Anterior cingulate cortex (tissue), 58 donors: Measurements from ENCODE around the gene LRP1.

Experiments
- DNase-seq, 58 donors: peaks; one replicate each; lab custom pipeline; 2025; lab: John Stamatoyannopoulos, UW

The LRP1 gene

GRCh38 chr12:57093415-57094207 lies 34.7 kb upstream of the LRP1 start:
- DNase-seq = peak in 45 of 58 donors; percentile 13 to 78 (median 41)

DNA sequence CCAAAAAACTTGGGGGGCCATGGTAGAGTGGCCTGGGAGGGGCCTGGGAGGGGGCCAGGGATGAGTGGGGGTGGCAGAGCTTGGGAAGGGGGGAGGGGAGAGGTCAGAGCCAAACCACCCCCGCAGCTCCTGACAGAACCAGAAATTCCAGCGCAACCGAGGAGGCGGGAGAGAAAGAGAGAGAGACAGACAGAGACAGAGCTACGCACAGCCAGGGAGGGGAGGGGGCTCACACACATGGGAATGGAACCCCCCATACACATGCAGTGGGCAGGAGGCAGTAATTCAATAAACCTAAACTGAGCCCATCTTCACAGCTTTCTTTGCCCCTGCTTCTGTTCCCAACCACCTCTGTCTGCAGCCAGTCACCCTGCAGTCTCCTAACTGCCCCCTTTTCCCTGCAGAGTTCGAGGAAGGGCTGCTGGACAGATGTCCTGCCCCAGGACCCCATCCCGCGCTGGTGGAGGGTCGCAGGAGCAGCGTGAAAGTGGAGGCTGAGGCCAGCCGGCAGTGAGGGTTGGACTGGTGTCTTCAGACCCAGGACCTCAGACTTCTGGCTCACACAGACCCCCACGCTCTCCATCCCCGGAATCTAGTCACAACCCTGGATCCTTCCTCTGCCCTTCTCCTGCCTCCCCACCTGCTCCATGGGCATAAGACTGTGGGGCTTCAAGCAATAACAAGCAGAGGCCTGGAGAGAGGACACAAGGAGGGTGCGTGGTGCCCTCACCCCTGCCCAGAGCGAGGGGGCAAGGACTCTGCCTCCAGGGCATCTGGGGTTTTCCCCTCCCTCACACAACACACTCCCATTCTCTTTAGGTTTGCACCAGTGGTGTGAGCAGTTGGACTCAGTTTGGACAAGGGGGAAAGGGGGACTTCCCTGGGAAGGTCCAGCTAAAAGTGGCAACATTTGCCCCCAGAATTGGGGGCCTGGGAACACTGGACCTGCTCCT lies 33.8 kb upstream of the LRP1 start:
- DNase-seq = peak in 1 of 58 donors; percentile 54

DNA sequence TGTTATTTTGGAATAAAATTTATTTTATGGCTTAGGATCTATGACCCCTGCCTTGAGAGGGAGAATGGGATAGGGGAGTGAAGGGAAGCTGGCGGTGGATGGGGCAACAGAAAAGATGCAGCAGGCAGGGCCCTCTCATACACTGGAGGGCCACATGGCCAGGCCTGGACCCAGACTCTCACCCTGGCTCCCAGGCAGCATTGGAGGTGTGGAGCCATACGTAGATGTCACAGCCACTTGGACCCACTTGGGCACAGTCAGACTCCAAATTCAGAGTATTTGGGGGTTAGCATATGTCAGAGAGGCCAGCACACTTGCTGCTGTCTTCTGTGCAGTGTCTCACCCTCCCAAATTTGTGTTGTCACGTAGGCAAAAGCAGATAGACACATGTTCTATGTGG lies 32.8 kb upstream of the LRP1 start:
- no peak for DNase-seq

DNA sequence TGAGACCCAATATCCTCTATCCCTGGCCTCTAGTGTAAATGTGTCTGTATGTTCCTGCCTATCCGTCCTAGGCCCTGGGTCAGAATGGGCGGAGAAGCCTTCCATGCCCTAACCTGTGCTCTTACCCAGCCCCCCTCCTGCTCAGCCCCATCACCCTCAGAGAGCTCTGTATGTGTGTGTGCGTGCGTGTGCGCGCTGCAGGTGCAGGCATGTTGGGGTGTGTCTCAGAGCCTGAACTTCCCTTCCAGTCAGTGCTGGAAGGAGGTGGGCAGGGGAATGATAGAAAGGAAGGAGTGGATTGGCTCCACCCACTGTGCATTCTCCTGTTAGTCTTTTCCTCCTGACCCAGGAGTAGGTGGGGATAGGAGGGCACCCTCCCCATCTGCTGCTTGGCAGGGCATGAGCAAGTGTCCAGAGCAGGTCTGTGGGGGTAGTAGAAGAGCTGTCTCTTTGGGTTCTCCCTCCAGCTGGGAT lies 32.1 kb upstream of the LRP1 start:
- peak in 2 of 58 donors; percentile 17 to 39 for DNase-seq

- peak in 1 of 58 donors; percentile 17 for DNase-seq
These were observed 31.3 kb upstream of the LRP1 start for GRCh38 chr12:57096748-57097553.

DNA sequence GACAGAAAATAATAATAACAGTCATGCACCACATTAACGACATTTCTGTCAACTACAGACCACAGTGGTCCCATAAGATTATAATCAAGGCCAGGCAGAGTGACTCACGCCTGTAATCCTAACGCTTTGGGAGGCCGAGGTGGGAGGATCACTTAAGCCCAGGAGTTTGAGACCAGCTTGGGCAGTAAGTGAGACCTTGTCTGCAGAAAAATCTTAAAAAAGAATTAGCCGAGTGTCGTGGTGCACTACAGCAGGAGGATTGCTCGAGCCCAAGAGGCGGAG lies 30.8 kb upstream of the LRP1 start:
- no peak for DNase-seq

DNA sequence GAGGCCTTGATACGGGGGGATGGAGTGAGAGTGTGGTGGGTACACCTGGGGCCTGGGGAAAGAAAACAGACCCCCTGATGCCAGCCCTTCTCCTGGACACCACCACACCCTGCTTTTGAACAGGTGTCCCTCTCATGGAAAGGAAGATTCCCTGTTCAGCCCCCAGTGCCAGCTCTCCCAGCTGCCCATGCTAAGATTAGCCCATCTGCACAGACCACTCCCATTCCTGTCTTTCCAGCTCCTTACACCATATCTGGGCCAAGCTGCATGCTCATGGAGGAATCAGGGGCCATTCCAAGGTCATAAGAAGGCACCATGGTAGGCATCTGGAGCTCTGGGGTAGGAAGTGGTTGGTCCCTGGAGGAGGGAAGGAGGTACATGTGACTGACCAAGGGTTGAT lies 29.7 kb upstream of the LRP1 start:
- no peak for DNase-seq

- no peak for DNase-seq
These were observed 29.1 kb upstream of the LRP1 start for GRCh38 chr12:57099047-57099714.

DNA sequence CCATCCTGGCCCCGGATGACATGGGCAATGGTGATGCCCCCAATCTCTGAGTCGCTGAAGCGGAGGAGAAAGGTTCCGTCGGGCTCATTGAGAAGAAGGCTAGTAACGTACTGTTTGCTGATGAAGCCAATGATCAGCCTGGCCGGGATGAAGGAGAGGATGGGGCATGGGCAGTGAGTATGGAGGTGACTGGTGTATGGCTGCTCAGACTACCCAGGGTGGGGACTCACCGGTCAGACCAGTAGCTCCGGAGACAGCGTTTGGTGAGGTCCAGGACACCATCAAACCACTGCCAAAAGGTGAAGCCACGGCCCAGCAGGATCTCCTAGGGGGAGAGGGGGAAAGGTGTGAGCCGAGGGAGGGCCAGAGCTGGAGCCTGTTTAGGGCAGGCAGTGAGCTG lies 28.5 kb upstream of the LRP1 start:
- no peak for DNase-seq

GRCh38 chr12:57101892-57102695 lies 26.2 kb upstream of the LRP1 start:
- no peak for DNase-seq

- no peak for DNase-seq
These were observed 24.4 kb upstream of the LRP1 start for GRCh38 chr12:57103856-57104255.

- no peak for DNase-seq
These were observed 23.9 kb upstream of the LRP1 start for GRCh38 chr12:57104292-57104910.

DNA sequence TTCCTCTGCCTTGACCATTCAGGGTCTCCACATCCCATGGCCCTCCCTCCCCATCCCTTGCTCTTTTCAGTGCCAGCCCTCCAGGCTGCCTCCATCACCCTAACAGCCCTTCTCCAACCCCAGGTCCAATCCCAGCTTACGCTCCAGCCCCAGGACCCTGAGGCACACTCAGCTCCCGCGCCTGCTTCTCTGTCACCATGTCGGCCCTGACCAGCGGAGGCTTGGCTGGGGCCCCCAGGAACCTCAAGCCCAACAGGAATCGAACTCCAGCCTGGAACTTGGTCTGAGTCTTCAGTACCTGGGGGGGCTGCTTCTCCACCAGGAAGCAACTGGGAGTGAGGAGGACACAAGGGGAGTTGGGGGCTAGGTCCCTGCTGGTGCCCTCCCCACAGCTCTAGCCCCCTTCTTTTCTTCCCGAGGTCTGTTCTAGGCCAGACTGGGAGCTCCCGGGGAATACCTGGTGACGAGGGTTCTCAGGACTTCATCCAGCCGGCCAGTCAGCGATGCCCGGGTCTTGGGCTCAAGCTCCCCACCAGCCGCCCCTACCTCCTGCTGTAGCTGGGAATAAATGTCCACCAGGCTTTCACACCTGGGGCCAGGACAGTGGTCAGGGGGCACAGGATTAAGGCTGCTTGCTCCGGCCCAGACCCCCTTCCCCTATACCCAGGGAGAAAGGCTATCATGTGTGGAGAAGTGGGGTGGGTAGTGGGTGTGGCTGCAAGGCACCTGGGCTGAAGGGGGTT lies 23.1 kb upstream of the LRP1 start:
- no peak for DNase-seq

- DNase-seq = peak in 1 of 58 donors; percentile 4
These were observed 22.1 kb upstream of the LRP1 start for GRCh38 chr12:57106021-57106708.

DNA sequence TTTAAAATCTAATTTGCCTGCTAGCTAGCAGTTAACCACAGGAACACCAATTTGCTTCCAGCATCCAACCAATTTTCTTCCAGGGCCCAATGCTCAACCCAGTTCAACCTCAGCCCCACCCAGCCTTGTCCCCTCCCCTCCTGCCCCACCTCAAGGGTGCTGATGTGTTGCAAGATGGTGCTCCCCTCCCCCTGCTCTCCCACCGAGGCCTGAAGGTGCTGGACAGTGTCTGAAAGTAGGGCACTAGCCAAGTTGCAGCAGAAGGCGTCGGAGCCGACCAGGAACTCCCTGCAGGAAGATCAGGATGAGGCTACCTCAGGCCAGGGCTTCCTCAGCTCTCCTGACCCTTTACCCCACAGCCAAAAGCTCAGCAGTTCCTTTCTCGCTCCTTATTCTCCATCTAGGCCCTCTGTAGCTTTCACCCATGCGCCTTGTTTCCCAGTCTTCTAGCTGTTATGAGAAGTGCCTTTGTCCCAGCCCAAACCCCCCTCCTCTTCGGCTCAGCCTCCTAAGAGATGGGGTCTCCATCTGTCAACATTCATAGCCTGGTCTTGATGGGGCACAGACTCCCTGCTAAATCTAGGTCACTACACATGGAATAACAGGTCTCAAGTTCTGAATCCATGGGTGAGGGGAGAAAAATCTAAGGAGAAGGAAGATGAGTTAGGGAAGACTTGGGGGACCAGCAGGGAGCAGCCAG lies 20.7 kb upstream of the LRP1 start:
- no peak for DNase-seq

- DNase-seq = no peak
These were observed 18.8 kb upstream of the LRP1 start for GRCh38 chr12:57109207-57110103.
